HEK293 (cell line): ENCODE data around the gene PTPRN.

Source experiments
- ELK4 ChIP-seq: IDR thresholded peaks from 2 replicates; pipeline ENCODE4 v1.6.1; 2011; ENCODE audit warnings: mild to moderate bottlenecking, low read depth, low read length, borderline replicate concordance
- HOXD13 ChIP-seq: sonication (generic); formaldehyde crosslinking; IDR thresholded peaks from 2 replicates; pipeline ENCODE4 v1.8.0; 2022; ENCODE audit warnings: missing genetic modification reagents, borderline replicate concordance
- IKZF3 ChIP-seq: fragments of 450-650 bp; IDR thresholded peaks from 2 replicates; pipeline ENCODE4 v1.5.0; 2018; ENCODE audit warnings: missing biosample characterization, mild to moderate bottlenecking, missing genetic modification characterization, moderate library complexity
- KLF16 ChIP-seq: fragments of 450-650 bp; formaldehyde crosslinking; IDR thresholded peaks from 2 replicates; pipeline ENCODE4 v1.5.1; 2017; ENCODE audit warnings: missing biosample characterization, missing genetic modification characterization
- MZF1 ChIP-seq: fragments of 450-650 bp; formaldehyde crosslinking; IDR thresholded peaks from 2 replicates; pipeline ENCODE4 v1.5.1; 2017; ENCODE audit warnings: missing biosample characterization, missing genetic modification characterization, borderline replicate concordance
- OSR2 ChIP-seq: fragments of 450-650 bp; formaldehyde crosslinking; IDR thresholded peaks from 2 replicates; pipeline ENCODE4 v1.5.1; 2016; ENCODE audit warnings: missing biosample characterization, missing genetic modification characterization
- PBX3 ChIP-seq: sonication (generic); formaldehyde crosslinking; IDR thresholded peaks from 2 replicates; pipeline ENCODE4 v1.8.1; 2022; ENCODE audit warnings: mild to moderate bottlenecking, moderate library complexity, missing genetic modification reagents
- PRDM1 ChIP-seq: fragments of 450-650 bp; formaldehyde crosslinking; IDR thresholded peaks from 2 replicates; pipeline ENCODE4; 2016; ENCODE audit warnings: missing biosample characterization, missing genetic modification characterization
- ZBTB1 ChIP-seq: fragments of 450-650 bp; formaldehyde crosslinking; IDR thresholded peaks from 2 replicates; pipeline ENCODE4 v1.5.1; 2016; ENCODE audit warnings: missing biosample characterization, missing genetic modification characterization
- ZFP3 ChIP-seq: fragments of 450-650 bp; formaldehyde crosslinking; IDR thresholded peaks from 2 replicates; pipeline ENCODE4 v1.5.1; 2016; ENCODE audit warnings: low read depth, missing biosample characterization, missing genetic modification characterization
- ZFP37 ChIP-seq: fragments of 450-650 bp; formaldehyde crosslinking; IDR thresholded peaks from 2 replicates; pipeline ENCODE4 v1.5.1; 2016; ENCODE audit warnings: missing biosample characterization, missing genetic modification characterization
- ZNF132 ChIP-seq: fragments of 450-650 bp; formaldehyde crosslinking; IDR thresholded peaks from 2 replicates; pipeline ENCODE4 v1.5.1; 2017; ENCODE audit warnings: missing biosample characterization, missing genetic modification characterization, borderline replicate concordance
- ZNF155 ChIP-seq: fragments of 450-650 bp; formaldehyde crosslinking; IDR thresholded peaks from 2 replicates; pipeline ENCODE4 v1.5.1; 2016; ENCODE audit warnings: missing biosample characterization, missing genetic modification characterization
- ZNF169 ChIP-seq: fragments of 450-650 bp; formaldehyde crosslinking; IDR thresholded peaks from 2 replicates; pipeline ENCODE4 v1.5.1; 2016; ENCODE audit warnings: missing biosample characterization, missing genetic modification characterization
- ZNF174 ChIP-seq: fragments of 450-650 bp; formaldehyde crosslinking; IDR thresholded peaks from 2 replicates; pipeline ENCODE4 v1.5.0; 2017; ENCODE audit warnings: missing biosample characterization, mild to moderate bottlenecking, missing genetic modification characterization
- ZNF175 ChIP-seq: fragments of 450-650 bp; formaldehyde crosslinking; IDR thresholded peaks from 2 replicates; pipeline ENCODE4 v1.5.1; 2016; ENCODE audit warnings: missing biosample characterization, missing genetic modification characterization
- ZNF23 ChIP-seq: fragments of 450-650 bp; formaldehyde crosslinking; IDR thresholded peaks from 2 replicates; pipeline ENCODE4 v1.5.1; 2016; ENCODE audit warnings: missing biosample characterization, missing genetic modification characterization, borderline replicate concordance
- ZNF248 ChIP-seq: fragments of 450-650 bp; formaldehyde crosslinking; IDR thresholded peaks from 2 replicates; pipeline ENCODE4 v1.5.1; 2017; ENCODE audit warnings: missing biosample characterization, missing genetic modification characterization
- ZNF350 ChIP-seq: fragments of 450-650 bp; formaldehyde crosslinking; IDR thresholded peaks from 2 replicates; pipeline ENCODE4 v1.5.0; 2017; ENCODE audit warnings: missing biosample characterization, mild to moderate bottlenecking, missing genetic modification characterization
- ZNF37A ChIP-seq: fragments of 450-650 bp; IDR thresholded peaks from 2 replicates; pipeline ENCODE4 v1.5.1; 2018; ENCODE audit warnings: missing biosample characterization, missing genetic modification characterization
- ZNF423 ChIP-seq: fragments of 450-650 bp; formaldehyde crosslinking; IDR thresholded peaks from 2 replicates; pipeline ENCODE4 v1.5.1; 2016; ENCODE audit warnings: missing biosample characterization, missing genetic modification characterization
- ZNF548 ChIP-seq: fragments of 450-650 bp; formaldehyde crosslinking; IDR thresholded peaks from 2 replicates; pipeline ENCODE4 v1.5.1; 2016; ENCODE audit warnings: missing biosample characterization, missing genetic modification characterization
- ZNF555 ChIP-seq: fragments of 450-650 bp; formaldehyde crosslinking; conservative IDR thresholded peaks from 2 replicates; pipeline ENCODE4 v1.5.1; 2017; ENCODE audit warnings: missing biosample characterization, mild to moderate bottlenecking, missing genetic modification characterization, inconsistent platforms
- ZNF596 ChIP-seq: fragments of 450-650 bp; IDR thresholded peaks from 2 replicates; pipeline ENCODE4 v1.5.0; 2018; ENCODE audit warnings: missing biosample characterization, mild to moderate bottlenecking, missing genetic modification characterization, moderate library complexity
- ZNF629 ChIP-seq: fragments of 450-650 bp; formaldehyde crosslinking; IDR thresholded peaks from 2 replicates; pipeline ENCODE4 v1.5.1; 2017; ENCODE audit warnings: missing biosample characterization, missing genetic modification characterization
- ZNF660 ChIP-seq: fragments of 450-650 bp; IDR thresholded peaks from 2 replicates; pipeline ENCODE4 v1.5.1; 2018; ENCODE audit warnings: missing biosample characterization, mild to moderate bottlenecking, missing genetic modification characterization
- ZNF692 ChIP-seq: fragments of 450-650 bp; formaldehyde crosslinking; IDR thresholded peaks from 2 replicates; pipeline ENCODE4 v1.5.1; 2016; ENCODE audit warnings: missing biosample characterization, missing genetic modification characterization
- ZNF768 ChIP-seq: fragments of 450-650 bp; formaldehyde crosslinking; IDR thresholded peaks from 2 replicates; pipeline ENCODE4 v1.5.1; 2018; ENCODE audit warnings: missing biosample characterization, mild to moderate bottlenecking, missing genetic modification characterization
- ZNF776 ChIP-seq: fragments of 450-650 bp; formaldehyde crosslinking; IDR thresholded peaks from 2 replicates; pipeline ENCODE4 v1.5.0; 2017; ENCODE audit warnings: missing biosample characterization, missing genetic modification characterization, borderline replicate concordance
- ZNF785 ChIP-seq: fragments of 450-650 bp; formaldehyde crosslinking; IDR thresholded peaks from 2 replicates; pipeline ENCODE4 v1.5.1; 2016; ENCODE audit warnings: missing biosample characterization, missing genetic modification characterization
- ZNF792 ChIP-seq: fragments of 450-650 bp; formaldehyde crosslinking; IDR thresholded peaks from 2 replicates; pipeline ENCODE4 v1.5.1; 2016; ENCODE audit warnings: missing biosample characterization, missing genetic modification characterization
- ZSCAN30 ChIP-seq: fragments of 450-650 bp; IDR thresholded peaks from 2 replicates; pipeline ENCODE4 v1.5.1; 2018; ENCODE audit warnings: missing biosample characterization, mild to moderate bottlenecking, missing genetic modification characterization, moderate library complexity
- ZXDB ChIP-seq: fragments of 450-650 bp; formaldehyde crosslinking; IDR thresholded peaks from 2 replicates; pipeline ENCODE4 v1.5.1; 2016; ENCODE audit warnings: missing biosample characterization, missing genetic modification characterization
- TF ChIP-seq, protein P1 (sequence below): fragments of 450-650 bp; IDR thresholded peaks from 2 replicates; pipeline ENCODE4 v1.5.1; 2018; ENCODE audit warnings: missing biosample characterization, mild to moderate bottlenecking, missing genetic modification characterization
- TF ChIP-seq, protein P2 (sequence below): fragments of 450-650 bp; formaldehyde crosslinking; IDR thresholded peaks from 2 replicates; pipeline ENCODE4 v1.5.0; 2017; ENCODE audit warnings: missing biosample characterization, missing genetic modification characterization, borderline replicate concordance

PTPRN gene

DNA sequence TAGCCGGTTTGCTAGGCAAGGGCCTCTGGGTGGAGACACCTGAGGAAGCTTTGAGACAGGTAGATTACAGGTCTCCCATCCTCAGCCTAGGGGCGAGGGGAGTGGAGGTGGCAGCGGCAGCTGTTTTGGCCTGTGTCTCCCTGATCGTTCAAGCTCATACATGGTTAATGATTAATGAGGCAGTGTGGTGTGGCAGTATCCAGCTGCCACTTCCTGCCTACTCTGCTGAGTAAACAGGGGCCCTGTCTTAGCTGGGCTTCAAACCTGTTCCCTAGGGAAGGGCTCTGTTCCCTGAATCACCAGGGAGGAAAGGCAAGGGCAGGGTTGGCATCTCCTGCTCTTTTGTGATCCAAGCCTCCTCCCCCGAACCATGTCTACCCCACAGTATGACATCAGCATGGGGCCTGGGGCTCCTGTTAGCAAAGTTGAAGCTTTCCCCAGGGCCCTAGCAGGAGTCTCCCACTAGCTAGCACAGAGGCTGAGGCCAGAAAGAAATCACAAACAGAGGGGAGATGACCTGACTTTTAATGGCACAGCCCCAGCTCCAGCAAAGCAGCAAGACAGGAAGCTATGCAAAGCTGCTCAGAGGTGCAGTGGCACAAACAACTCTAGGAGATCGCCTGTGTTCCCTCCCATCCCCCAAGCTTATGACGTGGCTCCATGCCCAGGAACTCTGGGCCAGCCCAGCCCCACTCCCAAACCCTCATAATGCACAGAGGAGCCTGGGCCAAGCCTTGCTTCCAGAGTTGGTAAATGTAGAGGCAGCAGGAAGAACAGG lies 59.8 kb downstream of the PTPRN start (continued):
- TF ChIP-seq ZNF792 (tag by site-specific recombination) (no peak), ZNF768 (tag by site-specific recombination) (no peak), ZFP37 (tag by site-specific recombination) (no peak), ZNF423 (tag by site-specific recombination) (no peak), OSR2 (tag by site-specific recombination) (peak; percentile 64), ZNF23 (no peak), ZNF174 (tag by site-specific recombination) (no peak), ZNF350 (tag by site-specific recombination) (no peak), ZNF596 (no peak), KLF16 (tag by site-specific recombination) (no peak), PBX3 (CRISPR knock-in tag) (no peak), ZNF629 (tag by site-specific recombination) (peak; percentile 95), ELK4 (no peak), ZFP3 (tag by site-specific recombination) (no peak), ZNF248 (tag by site-specific recombination) (no peak), IKZF3 (tag by site-specific recombination) (no peak), MZF1 (tag by site-specific recombination) (no peak), ZNF37A (no peak), ZBTB1 (no peak), ZNF555 (tag by site-specific recombination) (no peak), ZNF660 (tag by site-specific recombination) (peak; percentile 44; the same call in 1 of the 2 replicates), HOXD13 (CRISPR knock-in tag) (no peak), ZNF175 (tag by site-specific recombination) (no peak), PRDM1 (tag by site-specific recombination) (no peak), ZNF155 (tag by site-specific recombination) (no peak), ZNF776 (tag by site-specific recombination) (no peak), ZNF132 (tag by site-specific recombination) (no peak), ZNF548 (tag by site-specific recombination) (no peak), ZNF169 (tag by site-specific recombination) (no peak), ZSCAN30 (no peak), ZNF785 (tag by site-specific recombination) (no peak), ZNF692 (tag by site-specific recombination) (peak; percentile 52; the same call in 1 of the 2 replicates), ZXDB (tag by site-specific recombination) (no peak; the same call in 1 of the 2 replicates)
- TF ChIP-seq, protein P1, sequence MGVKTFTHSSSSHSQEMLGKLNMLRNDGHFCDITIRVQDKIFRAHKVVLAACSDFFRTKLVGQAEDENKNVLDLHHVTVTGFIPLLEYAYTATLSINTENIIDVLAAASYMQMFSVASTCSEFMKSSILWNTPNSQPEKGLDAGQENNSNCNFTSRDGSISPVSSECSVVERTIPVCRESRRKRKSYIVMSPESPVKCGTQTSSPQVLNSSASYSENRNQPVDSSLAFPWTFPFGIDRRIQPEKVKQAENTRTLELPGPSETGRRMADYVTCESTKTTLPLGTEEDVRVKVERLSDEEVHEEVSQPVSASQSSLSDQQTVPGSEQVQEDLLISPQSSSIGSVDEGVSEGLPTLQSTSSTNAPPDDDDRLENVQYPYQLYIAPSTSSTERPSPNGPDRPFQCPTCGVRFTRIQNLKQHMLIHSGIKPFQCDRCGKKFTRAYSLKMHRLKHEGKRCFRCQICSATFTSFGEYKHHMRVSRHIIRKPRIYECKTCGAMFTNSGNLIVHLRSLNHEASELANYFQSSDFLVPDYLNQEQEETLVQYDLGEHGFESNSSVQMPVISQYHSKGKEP: no peak
- TF ChIP-seq, protein P2, sequence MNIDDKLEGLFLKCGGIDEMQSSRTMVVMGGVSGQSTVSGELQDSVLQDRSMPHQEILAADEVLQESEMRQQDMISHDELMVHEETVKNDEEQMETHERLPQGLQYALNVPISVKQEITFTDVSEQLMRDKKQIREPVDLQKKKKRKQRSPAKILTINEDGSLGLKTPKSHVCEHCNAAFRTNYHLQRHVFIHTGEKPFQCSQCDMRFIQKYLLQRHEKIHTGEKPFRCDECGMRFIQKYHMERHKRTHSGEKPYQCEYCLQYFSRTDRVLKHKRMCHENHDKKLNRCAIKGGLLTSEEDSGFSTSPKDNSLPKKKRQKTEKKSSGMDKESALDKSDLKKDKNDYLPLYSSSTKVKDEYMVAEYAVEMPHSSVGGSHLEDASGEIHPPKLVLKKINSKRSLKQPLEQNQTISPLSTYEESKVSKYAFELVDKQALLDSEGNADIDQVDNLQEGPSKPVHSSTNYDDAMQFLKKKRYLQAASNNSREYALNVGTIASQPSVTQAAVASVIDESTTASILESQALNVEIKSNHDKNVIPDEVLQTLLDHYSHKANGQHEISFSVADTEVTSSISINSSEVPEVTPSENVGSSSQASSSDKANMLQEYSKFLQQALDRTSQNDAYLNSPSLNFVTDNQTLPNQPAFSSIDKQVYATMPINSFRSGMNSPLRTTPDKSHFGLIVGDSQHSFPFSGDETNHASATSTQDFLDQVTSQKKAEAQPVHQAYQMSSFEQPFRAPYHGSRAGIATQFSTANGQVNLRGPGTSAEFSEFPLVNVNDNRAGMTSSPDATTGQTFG (tag by site-specific recombination): no peak
